GM12891 (cell line): Measurements from ENCODE around the gene AFAP1L1. TPM values are rescaled to one million over a fixed set of nuclear protein-coding genes. Genes with fewer than 3 reads are reported as not detected.

Experiments
- DNase-seq: peaks from one replicate; pipeline ENCODE4 v3.0.0; 2011; ENCODE audit warnings: low spot score; ENCODE audit not compliant: insufficient read length
- FAIRE-seq: peaks from 2 replicates; lab custom pipeline; 2011; peaks lifted over from hg19 to GRCh38; lab: Jason Lieb, UNC
- PAX5 ChIP-seq: IDR thresholded peaks from 2 replicates; pipeline ENCODE4 v1.6.1; 2011; ENCODE audit warnings: low read length, moderate library complexity, mild to moderate bottlenecking; ENCODE audit not compliant: insufficient read depth, severe bottlenecking
- POLR2A ChIP-seq: IDR thresholded peaks from 2 replicates; pipeline ENCODE4 v1.6.1; 2011; ENCODE audit warnings: low read depth, low read length, control low read depth
- POLR2AphosphoS5 ChIP-seq: IDR thresholded peaks from 2 replicates; pipeline ENCODE4 v1.6.1; 2011; ENCODE audit warnings: low read depth, low read length, control low read depth
- POU2F2 ChIP-seq: IDR thresholded peaks from 2 replicates; pipeline ENCODE4 v1.6.1; 2011; ENCODE audit warnings: low read depth, mild to moderate bottlenecking, control low read depth, low read length, moderate library complexity
- SPI1 ChIP-seq: IDR thresholded peaks from 2 replicates; pipeline ENCODE4 v1.6.1; 2011; ENCODE audit warnings: low read depth, low read length, control low read depth
- TAF1 ChIP-seq: IDR thresholded peaks from 2 replicates; pipeline ENCODE4 v1.6.1; 2011; ENCODE audit warnings: low read depth, low read length, control low read depth
- polyA plus RNA-seq: library from polyadenylated mRNA; unstranded; fragments of >200 nt; gene quantifications from one replicate; pipeline ENCODE4 v1.2.1, GENCODE V29; 2012; ENCODE audit warnings: low read depth, missing spikeins, inconsistent platforms; ENCODE audit not compliant: missing spikeins

AFAP1L1 gene
- 0.05 TPM for polyA plus RNA-seq

DNA sequence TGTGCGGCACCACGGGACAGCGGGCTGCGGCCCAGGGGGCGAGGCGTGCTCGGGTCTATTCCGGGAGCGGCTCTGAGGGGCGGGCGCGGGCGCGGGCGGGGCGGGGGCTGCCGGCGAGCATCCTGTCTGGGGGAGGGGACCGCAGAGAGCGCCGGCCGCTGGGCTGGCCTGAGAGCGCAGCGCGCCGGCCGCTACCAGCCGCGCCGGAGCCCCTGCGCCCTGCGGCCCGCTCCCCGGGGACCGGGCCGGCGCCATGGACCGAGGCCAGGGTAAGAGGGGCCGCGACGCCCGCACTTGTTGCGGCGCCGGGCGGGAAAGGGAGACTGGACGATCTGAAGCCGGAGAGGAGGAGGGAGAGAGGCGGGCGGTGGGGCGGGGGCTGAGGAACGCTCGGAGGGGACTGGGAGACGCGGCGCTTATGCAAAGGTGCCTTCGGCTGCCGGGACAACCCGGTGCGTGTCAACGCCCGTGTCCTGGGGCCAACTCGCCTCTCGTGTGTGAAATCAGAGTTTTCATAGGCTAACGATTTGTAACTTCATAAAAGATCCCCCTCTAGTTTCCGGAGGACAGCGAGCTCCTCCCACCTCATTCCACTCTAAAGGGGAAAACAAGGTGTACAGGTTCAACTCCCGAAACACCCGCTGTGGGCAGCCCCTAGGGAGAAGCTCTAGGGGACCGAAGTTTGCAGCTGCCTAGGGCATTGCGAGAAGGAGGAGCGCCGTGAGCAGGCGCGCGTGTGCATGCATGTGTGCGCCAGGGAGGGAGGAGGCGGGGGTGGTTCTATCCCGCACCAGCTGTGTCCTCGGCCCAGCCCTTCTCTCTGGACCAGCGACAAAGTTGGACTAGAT lies at the start of gene AFAP1L1:
Gene AFAP1L1, plus strand, starts transcription at position 144 of the 848 bp plus-strand sequence. Its CDS starts 110 bp downstream, at position 254.
- TF ChIP-seq PAX5 (no peak), TAF1 (no peak), POLR2AphosphoS5 (no peak), POU2F2 (no peak), POLR2A (no peak), SPI1 (no peak)
- DNase-seq, result no peak
- FAIRE-seq, result no peak

DNA sequence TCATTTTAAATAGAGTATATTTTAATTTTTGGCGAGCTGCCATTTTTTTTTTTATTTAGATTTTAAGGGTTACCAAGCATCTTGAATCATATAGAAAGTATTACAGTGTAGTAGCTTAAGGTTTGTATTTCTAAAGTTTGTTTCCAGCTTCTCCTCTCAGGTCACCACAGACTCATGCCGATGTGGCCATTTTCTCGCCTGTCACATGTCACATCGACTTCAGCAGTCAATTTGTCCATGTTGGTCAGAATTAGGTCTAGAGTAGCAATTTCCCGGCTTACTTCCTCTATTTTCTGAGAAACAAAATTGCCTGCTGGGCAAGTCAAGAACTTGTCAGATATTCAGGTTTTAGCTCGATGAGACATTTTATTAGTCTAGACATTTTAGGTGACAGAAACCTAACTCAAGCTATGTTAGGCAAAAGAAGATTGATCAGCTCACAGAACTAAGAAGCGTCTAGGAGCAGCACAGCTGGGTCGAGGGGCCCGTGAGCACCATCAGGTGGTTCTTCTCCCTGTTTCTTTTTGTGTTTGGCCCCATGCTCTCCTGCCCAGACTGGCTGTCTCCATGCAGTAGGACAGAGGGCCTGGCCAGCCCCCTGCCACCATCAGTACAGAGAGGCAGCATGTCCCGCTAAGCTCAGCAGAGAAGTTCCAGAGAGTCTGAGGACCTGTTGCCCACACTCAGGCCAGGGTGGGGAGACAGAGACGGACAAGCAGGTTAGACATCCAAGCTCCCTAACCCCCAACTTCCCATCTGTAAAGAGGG lies 48.4 kb upstream of the AFAP1L1 start:
- no peak for DNase-seq
- TF ChIP-seq POU2F2 (no peak), TAF1 (no peak), POLR2AphosphoS5 (no peak), PAX5 (no peak), POLR2A (no peak), SPI1 (no peak)
- no peak for FAIRE-seq

DNA sequence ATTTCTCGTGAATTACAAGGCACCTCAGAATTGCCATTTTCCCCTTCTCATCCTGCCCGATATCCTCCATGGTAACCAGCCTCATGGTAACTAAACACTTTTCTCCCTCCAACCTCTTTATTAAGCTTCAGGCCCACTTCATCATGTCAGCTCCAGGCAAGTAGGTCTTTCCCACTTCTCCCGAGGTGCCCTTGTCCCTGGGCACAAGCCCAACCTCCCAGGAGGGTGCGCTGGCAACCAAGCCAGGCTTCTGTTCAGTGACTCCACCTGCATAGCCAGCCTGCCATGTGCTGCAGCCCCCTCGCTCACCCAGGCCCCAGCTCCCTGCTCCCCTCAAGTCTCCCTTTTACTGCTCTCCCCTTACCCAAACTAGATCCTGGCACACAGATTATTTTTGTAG lies 47.4 kb upstream of the AFAP1L1 start:
- no peak for FAIRE-seq

DNA sequence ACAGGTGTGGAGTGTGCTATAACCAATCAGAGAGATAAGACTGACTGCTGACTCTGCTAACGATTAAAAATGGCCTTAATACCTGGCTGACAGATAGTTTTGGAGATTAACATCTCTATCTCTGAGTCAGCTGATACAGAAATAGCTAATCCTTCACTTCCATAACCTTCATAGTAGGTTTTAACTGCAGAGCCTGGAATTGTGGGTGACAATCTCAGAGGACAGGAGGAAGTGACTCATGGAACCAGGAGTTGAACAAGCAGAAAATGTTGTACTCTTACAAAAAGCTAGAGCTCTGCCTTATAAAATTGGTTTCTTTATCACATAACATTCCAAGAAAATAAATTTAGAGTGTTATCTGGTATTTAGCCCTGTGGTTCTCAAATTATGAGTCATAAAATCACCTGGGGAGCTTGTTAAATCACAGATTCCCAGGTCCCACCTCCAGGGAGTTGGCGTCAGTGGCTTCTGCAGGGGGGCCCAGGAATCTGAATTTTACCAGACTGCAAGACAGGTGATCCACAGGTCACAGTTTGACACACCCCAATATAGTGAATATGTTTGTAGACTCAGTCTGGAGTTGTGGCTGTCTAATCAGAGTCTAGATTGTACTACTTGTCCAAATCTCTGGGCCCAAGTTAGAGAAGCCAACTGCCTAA lies 44.4 kb upstream of the AFAP1L1 start:
- DNase-seq (no peak), FAIRE-seq (no peak)
- TF ChIP-seq TAF1 (no peak), SPI1 (no peak), POLR2A (no peak), POLR2AphosphoS5 (no peak), POU2F2 (no peak), PAX5 (no peak)

More for the DNA sequence above, 47.4 kb upstream of the AFAP1L1 start:
- DNase-seq, result no peak
- TF ChIP-seq TAF1 (no peak), POLR2AphosphoS5 (no peak), POU2F2 (no peak), SPI1 (no peak), POLR2A (no peak), PAX5 (no peak)

DNA sequence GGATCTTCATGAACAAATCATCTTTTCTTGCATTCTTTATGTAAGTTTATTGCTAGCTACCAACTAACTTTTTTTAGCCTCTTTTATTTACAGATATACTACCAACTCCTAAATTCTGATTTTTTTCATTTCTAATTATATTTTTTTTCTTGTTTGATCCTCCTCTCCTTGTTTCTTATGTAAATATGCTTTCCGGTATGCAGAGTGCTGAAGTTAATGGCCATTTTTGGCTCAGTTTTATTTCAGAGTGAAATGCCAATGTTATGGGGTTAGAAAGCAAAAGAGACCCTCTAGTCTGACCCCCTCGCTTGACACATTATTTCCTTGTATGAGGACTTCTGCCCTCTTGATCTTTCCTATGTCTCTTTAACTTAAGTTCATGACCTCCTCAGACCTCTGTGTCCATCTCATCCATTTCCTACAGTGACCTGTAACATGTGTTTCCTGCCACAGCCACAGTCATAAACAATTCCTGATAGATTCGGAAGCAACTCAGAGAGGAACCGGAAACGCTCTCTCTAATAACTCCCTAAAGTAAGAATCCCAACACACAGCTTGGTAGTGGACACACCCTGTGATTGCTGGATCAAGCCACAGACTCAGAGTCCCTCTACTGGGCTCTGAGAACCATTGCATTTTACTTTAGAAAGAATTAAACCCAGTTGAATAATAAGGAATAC lies 42.9 kb upstream of the AFAP1L1 start:
- DNase-seq (no peak), FAIRE-seq (no peak)
- no peak for TF ChIP-seq TAF1

DNA sequence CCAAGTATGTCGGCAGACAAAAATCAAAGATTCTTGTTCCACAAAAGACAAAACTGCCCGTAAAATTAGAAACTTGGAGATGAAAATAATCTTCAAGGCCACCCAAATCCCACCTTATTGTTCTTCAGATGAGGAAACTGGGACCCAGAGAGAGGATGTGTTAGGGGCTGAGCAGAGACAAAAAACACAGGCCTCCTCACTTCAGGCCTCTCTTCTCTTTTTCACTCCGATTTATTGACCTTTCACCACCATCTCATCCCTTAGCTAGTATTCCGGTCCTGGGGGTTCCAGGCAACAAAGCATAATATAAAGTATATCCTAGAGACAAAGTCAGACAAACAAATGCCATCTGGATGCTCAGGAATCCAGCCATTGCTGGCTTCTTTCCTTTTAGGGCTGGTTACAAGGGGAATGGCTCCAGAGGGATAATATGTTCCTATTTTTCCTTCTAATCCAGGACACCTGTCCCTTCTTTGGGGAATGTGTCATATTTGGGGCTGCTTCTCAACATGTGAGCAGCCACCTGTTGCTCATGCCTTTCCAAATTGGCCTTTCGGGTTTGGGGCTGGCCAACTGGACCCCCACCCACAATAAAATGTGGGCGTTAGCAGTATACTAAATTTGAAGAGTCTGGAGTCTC lies 42.2 kb upstream of the AFAP1L1 start:
- no peak for DNase-seq
- no peak for FAIRE-seq

DNA sequence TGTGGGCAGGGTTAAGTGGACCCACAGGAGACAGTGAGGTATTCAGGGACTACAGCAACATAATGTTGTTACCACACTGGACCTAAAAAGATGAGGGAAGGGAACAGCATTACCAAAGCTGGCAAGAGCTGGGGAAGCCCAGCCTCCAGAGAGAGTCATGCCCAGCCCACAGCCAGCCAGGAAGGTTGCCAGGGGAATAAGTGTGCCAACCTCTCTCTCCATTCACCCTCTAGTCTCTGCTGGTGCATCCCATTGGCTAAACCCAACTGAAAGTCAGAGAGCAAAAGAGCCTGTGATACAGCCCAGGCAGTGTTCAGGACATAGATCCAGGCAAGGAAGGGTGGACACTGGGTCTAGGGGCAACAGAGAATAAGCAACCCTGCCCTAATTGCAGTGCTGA lies 35.8 kb upstream of the AFAP1L1 start:
- FAIRE-seq, result no peak
- no peak for TF ChIP-seq POLR2AphosphoS5
- no peak for TF ChIP-seq TAF1
- no peak for TF ChIP-seq POU2F2
- TF ChIP-seq PAX5, result no peak
- no peak for TF ChIP-seq POLR2A
- no peak for TF ChIP-seq SPI1

More for the DNA sequence above, 42.2 kb upstream of the AFAP1L1 start:
- TF ChIP-seq PAX5 (no peak), SPI1 (no peak), TAF1 (no peak), POLR2AphosphoS5 (no peak), POLR2A (no peak), POU2F2 (no peak)

DNA sequence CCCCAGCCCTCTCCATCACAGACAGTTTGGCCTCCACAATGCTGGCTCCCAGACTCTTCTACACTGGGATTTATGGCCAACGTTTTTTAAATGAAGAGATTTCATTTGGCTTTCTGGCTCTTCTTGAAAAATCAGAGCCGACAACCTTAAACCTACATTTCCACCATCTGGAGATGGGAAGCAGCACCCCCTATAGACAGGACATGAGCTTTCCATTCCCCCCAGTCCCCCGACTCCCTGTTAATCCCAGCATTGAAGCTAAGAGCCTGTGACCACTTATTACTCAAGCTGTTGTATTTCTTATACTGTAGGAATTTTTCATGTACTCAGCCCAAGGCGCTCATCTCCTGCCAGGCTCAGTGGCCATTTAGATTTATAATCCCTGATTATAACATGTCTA lies 34.0 kb upstream of the AFAP1L1 start:
- no peak for TF ChIP-seq SPI1
- TF ChIP-seq TAF1, result no peak
- TF ChIP-seq POLR2A, result no peak
- TF ChIP-seq PAX5, result no peak
- no peak for TF ChIP-seq POU2F2
- no peak for TF ChIP-seq POLR2AphosphoS5
- no peak for DNase-seq
- FAIRE-seq, result no peak

More for the DNA sequence above, 35.8 kb upstream of the AFAP1L1 start:
- no peak for DNase-seq
